SHP77 treated with DMSO at 0.1 percent for 48 hours (cell line): ENCODE data around the gene ACTN3.
"Not testable (repeated sequence)": the region's sequence is repeated elsewhere in the genome, so short reads cannot be mapped to it uniquely, and the experiment has no call there.

Experiments
- DNase-seq: peaks from one replicate; lab custom pipeline; 2025; lab: John Stamatoyannopoulos, UW

Gene ACTN3

GRCh38 chr11:66546368-66546965 lies at the start of gene ACTN3:
Gene ACTN3 (plus strand): TSS chr11:66546903. CDS start chr11:66546938, 35 bp downstream.
- no peak for DNase-seq

GRCh38 chr11:66497206-66497605 lies 49.5 kb upstream of the ACTN3 start:
- DNase-seq: no peak

- DNase-seq: no peak
These were observed 48.2 kb upstream of the ACTN3 start for GRCh38 chr11:66498506-66498905.

DNA sequence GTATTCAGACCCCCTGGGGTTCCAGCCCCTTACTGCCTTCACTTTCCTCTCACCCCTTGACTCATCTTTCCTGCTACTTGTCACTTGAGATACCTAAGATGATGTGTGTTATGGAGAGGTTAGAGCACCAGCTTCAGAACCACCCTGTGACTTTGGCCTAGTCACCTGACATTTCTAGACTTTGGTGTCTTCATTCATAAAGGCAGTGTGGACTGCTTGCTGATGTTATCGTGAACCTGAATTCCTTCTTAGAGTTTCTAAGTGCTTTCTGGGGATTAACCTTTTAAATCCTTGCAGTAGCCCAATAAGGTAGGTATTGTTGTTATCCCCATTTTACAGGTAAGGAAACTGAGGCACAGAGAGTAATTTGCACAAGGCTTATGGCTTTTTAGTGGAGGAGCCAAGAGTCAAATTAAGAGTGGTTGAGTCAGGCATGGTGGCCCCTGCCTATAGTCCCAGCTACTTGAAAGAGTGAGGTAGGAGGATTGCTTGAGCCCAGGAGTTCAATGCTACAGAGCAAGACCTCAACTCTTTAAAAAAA lies 41.4 kb upstream of the ACTN3 start:
- DNase-seq: no peak

DNA sequence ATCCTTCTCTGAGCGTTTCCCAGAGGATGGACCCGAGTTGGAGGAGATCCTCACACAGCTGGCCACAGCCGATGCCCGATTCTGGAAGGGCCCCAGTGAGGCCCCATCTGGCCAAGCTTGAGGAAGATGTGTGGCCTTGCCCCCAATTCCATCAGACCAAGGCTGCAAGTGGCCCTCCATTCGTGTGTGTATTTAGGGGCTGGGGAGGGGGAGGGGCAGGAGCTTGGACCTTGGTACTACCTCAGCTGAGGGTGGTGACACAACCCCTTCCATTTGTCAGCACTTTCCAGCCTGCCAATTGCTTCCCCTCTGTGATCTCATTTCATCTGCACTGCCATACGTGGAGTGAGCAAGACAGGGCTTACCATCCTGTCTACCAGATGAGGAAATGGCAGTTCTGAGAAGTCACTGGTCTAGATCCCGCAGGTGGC lies 37.6 kb upstream of the ACTN3 start:
- DNase-seq: no peak

- peak; percentile 68 for DNase-seq
These were observed 36.3 kb upstream of the ACTN3 start, which contains the start of gene BBS1 for GRCh38 chr11:66510271-66510989. Gene BBS1 (plus strand): TSS chr11:66510635. CDS start chr11:66510660, 25 bp downstream.

GRCh38 chr11:66510990-66511339 lies 35.7 kb upstream of the ACTN3 start:
- no peak for DNase-seq

DNA sequence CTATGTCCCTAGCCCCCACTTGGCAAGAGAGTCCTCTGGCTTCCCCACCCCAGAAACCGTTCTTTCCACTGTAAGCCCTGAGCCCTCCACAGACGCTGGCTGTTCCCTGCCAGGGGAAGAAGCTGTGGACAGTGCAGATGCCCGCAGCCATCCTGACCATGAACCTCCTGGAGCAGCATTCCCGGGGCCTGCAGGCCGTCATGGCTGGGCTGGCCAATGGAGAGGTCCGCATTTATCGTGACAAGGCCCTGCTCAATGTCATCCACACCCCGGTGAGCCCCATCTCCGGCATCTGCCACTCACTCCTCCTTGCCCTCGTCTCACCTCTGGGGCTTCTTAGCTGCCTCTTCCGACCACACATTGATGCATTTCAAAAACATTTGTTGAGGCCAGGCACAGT lies 23.1 kb upstream of the ACTN3 start:
- DNase-seq: no peak

DNA sequence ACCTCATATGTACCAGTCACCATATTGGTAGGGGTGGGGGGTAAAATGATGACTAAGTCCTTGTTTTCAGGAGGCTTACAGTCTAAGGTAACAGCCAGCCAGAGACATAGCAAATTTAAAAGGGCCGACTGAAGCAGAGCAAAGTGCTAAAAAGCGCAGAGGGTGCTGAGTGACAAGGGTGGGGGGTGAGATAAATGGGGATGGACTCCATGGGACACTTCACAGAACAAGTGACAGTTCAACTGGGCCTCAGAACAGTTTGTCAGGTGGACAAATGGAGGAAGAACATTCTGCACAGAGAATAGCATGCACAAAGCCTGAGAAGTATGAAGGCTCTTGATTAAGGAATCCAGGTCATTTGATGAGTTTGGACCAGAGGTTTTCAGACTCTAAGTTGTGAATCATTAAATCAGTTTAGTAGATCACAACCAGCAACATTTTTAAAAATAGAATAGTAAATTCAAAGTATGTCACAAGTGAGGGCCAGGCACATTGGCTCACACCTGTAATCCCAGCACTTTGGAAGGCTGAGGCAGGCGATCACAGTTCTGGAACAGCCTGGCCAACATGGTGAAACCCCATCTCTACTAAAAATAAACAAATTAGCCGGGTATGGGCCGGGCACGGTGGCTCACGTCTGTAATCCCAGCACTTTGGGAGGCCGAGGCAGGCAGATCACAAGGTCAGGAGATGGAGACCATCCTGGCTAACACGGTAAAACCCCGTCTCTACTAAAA lies 22.2 kb upstream of the ACTN3 start:
- no peak for DNase-seq

DNA sequence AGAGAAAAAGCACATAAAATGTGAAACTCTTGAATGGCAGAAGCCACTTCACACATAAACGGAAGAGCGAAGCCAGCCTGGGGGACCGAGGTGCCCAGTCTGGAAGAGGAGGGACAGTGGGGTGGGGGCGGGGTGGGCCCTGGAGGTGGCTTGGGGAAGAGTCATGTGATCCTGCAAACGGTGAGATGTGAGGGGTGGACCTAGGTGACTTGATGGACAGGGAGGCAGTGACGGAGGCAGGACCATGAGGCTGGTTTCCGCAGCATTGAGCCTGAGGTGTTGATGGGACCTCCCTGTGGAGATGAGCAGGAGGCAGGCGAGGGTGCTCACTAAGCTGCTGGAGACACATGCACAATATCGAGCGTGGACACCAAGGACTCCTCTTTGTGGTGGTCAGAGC lies 17.6 kb upstream of the ACTN3 start:
- no peak for DNase-seq

DNA sequence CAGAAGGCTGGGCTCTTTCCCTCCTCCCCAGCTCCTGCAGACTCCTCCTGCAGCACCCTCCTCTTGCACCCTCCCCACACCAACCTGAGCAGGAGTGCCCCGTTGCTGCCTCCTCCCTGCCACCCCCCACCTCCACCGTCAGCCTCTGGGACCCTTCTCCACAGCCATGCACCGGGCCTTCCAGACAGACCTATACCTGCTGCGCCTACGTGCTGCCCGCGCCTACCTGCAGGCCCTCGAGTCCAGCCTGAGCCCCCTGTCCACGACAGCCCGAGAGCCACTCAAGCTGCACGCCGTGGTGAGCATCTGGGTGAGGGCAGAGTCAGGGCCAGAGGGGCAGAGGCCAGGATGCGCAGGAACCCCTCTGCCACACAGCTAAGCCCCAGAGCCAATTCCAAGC lies 17.0 kb upstream of the ACTN3 start:
- DNase-seq: no peak

DNA sequence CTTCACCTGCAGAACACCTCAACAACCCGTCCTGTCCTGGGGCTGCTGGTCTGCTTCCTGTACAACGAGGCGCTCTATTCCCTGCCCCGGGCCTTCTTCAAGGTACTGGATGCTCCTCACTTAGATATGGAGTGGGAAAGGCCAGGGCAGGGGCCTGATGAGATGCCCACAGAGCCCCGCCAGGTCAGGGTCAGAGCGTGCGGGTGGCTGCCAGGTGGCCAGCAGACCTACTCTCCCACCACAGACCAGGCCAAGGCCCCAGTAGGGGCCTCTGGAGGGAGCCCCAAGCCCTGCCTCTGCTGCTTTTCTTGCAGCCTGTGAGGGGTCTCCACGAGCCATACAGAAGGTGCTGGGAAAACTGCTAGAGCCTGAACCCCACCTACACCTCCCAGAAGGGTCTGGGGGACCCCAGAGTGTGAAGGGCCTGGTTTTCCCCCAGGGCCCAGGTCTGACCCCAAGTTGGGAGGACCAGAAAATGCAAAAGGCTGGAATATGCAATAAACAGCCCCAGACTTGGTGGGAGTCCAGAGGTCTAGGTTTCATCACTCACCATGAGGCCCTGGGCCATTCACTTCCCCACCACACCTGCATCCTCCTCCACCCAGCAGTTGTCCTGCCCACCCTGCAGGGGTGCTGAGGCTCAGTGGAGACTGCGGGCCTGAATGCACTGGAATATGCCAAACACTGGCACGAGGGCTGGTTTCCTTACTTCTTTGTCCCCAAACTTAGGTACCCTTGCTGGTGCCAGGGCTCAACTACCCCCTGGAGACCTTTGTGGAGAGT lies 15.6 kb upstream of the ACTN3 start:
- DNase-seq: no peak

DNA sequence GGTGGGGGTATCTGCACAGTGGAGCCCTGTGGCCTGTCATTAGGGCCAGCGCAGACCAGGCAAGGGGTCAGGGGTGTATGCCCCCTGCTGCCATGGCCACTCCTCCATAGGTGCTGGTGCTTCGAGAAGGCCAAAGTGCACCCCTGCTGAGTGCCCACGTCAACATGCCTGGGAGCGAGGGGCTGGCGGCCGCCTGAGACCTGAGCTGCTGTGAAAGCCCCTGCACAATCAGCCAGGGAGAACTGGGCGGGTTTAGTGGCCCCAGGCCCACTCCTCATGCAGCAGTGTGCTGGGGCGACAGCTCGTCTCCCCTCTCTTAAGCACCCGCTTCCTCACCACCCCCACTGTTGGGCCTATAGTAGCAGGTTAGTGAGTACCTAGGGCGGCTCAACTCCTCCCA lies 14.9 kb upstream of the ACTN3 start:
- no peak for DNase-seq

- no peak for DNase-seq
These were observed 13.9 kb upstream of the ACTN3 start for GRCh38 chr11:66532784-66533183.

GRCh38 chr11:66539170-66539869 lies 7.4 kb upstream of the ACTN3 start:
- DNase-seq: no peak

DNA sequence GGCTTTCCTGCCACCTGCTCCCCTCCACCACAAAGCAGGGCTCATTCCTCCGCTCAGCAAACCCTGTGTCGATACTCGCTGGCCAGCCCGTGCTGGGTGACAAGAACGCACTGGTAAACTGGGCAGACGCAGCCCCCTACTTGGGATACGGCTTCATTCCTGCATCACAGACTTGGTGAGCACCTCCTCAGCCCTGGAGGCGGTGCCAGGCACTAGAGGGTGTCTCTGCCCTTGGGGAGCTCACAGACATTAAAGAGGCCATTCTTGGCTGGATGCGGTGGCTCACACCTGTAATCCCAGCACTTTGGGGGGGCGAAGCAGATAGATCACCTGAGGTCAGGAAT lies 6.9 kb upstream of the ACTN3 start:
- no peak for DNase-seq

DNA sequence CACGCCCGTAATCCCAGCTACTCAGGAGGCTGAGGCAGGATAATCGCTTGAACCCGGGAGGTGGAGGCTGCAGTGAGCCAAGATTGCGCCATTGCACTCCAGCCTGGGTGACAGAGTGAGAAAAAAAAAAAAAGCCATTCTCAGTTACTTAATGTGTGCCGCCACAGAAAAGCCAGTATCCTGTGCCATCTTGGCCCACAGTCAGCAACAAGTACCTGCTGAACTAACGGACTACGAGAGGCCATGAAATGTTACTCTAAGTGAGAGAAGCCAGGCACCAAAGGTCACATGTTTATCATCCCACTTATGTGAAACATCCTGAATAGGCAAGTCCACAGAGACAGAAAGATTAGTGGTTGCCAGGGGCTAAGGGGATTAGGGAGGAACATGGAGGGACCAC lies 6.1 kb upstream of the ACTN3 start:
- not testable (repeated sequence) for DNase-seq

GRCh38 chr11:66541892-66542291 lies 4.8 kb upstream of the ACTN3 start:
- no peak for DNase-seq

DNA sequence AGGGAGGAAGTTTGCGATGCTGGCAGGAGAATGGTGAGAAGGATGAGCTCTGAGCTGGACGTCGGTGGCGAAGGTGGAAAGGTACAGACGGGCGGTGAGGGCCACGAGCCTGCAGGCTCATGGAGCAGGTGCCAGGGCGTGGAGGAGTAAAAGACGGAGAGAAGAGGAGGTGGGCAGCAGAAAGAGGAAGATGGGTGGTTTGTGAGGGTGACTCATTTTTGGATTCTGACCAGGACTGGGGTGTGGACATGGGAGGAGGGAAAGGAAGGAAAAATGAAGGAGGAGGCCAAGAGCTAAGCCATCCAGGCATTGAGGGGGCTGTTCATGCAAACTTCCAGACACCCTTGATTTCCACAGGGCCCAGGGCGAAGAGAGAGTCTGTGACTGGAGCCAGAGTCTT lies 4.3 kb upstream of the ACTN3 start:
- DNase-seq: no peak

GRCh38 chr11:66543263-66544107 lies 3.2 kb upstream of the ACTN3 start:
- DNase-seq: no peak

GRCh38 chr11:66544952-66545351 lies 1.8 kb upstream of the ACTN3 start:
- not testable (repeated sequence) for DNase-seq
